ENCODE data around the gene AQR.

GRCh38 chr15:34812369-34812768 lies 157.2 kb downstream of the AQR start:
- TF ChIP-seq NFRKB (IDR thresholded peaks at IDR 0.05) (no peak), SUZ12 (IDR thresholded peaks at IDR 0.05) (no peak), SP1 (IDR thresholded peaks at IDR 0.05) (no peak), BHLHE40 (IDR thresholded peaks at IDR 0.05; ENCODE audit: borderline replicate concordance) (no peak), ZNF384 (IDR thresholded peaks at IDR 0.05) (no peak), ARNT (IDR thresholded peaks at IDR 0.05) (no peak)
